CD4-positive, alpha-beta T cell (primary cell): ENCODE results near the gene NPM1. TPM values are rescaled to one million over a fixed set of nuclear protein-coding genes. Genes with fewer than 3 reads are reported as not detected.

ENCODE experiments used
- ATAC-seq: fragments of 200-7000 bp; cut with Tn5 transposase; one replicate; pipeline ENCODE4 v1.10.0; 2022; ENCODE audit warnings: mild to moderate bottlenecking; ENCODE audit not compliant: poor library complexity
- CTCF ChIA-PET: fragments of 350-600 bp; sonication (Branson Sonifier 250); formaldehyde crosslinking; loops from one replicate; lab custom pipeline; 2021; ENCODE audit warnings: antibody characterized with exemption, inconsistent platforms; lab: Charles Lee
- POLR2A ChIA-PET: fragments of 350-600 bp; sonication (Branson Sonifier 250); formaldehyde crosslinking; loops from one replicate; lab custom pipeline; 2021; ENCODE audit warnings: antibody characterized with exemption, inconsistent platforms; lab: Charles Lee
- DNase-seq, 14 experiments: peaks; one replicate each; pipeline ENCODE4 v3.0.0-alpha.2; 2013 to 2020; ENCODE audit warnings: mixed read lengths in 2 of 14
- H3K27ac ChIP-seq, 2 donors: one replicate each; pipeline versions ENCODE4 v1.5.1 to v1.7.0; 2013; ENCODE audit warnings: low read length in 2 of 2, low read depth in 1 of 2, mild to moderate bottlenecking in 1 of 2
- H3K27me3 ChIP-seq, 2 experiments: 1 replicate in 1 of 2; 2 replicates in 1 of 2; pipeline versions ENCODE4 v1.6.1 to v1.7.0; 2013; ENCODE audit warnings: low read length in 2 of 2, control low read depth in 1 of 2, mild to moderate bottlenecking in 1 of 2, moderate library complexity in 1 of 2; ENCODE audit not compliant: insufficient read depth in 2 of 2, control insufficient read depth in 1 of 2
- H3K36me3 ChIP-seq: one replicate; pipeline ENCODE4 v1.6.1; 2013; ENCODE audit warnings: low read length, control low read depth; ENCODE audit not compliant: insufficient read depth
- H3K4me1 ChIP-seq: one replicate; pipeline ENCODE4 v1.6.1; 2013; ENCODE audit warnings: low read length, control low read depth; ENCODE audit not compliant: insufficient read depth
- H3K4me3 ChIP-seq: one replicate; pipeline ENCODE4 v1.5.1; 2013; ENCODE audit warnings: mild to moderate bottlenecking, low read length, moderate library complexity
- H3K9me3 ChIP-seq, 2 experiments: 1 replicate in 1 of 2; 2 replicates in 1 of 2; pipeline versions ENCODE4 v1.6.1 to v1.7.0; 2013; ENCODE audit warnings: low read length in 2 of 2, mild to moderate bottlenecking in 2 of 2, control low read depth in 1 of 2, moderate library complexity in 1 of 2; ENCODE audit not compliant: control insufficient read depth in 1 of 2, insufficient read depth in 1 of 2
- H3K27ac Mint-ChIP-seq: one replicate; pipeline ENCODE4 v1.8.0; 2020; ENCODE audit warnings: mixed read lengths
- H3K27me3 Mint-ChIP-seq: one replicate; pipeline ENCODE4 v1.8.0; 2021; ENCODE audit warnings: mixed read lengths
- H3K36me3 Mint-ChIP-seq: one replicate; pipeline ENCODE4 v1.8.0; 2021; ENCODE audit warnings: low read depth, mixed read lengths
- H3K4me1 Mint-ChIP-seq: one replicate; pipeline ENCODE4 v1.8.0; 2021; ENCODE audit warnings: low read depth, mixed read lengths
- H3K4me3 Mint-ChIP-seq: one replicate; pipeline ENCODE4 v1.8.0; 2020; ENCODE audit warnings: mild to moderate bottlenecking, mixed read lengths
- H3K9me3 Mint-ChIP-seq: one replicate; pipeline ENCODE4 v1.8.0; 2020; ENCODE audit warnings: mixed read lengths
- CTCF ChIP-seq: fragments of 200-600 bp; IDR thresholded peaks from one replicate; pipeline ENCODE4 v1.8.0; 2022; ENCODE audit warnings: antibody characterized with exemption, mild to moderate bottlenecking
- intact Hi-C, 2 experiments: fragments of 100-400 bp; cut with DNase I in 1 of 2; cut with micrococcal nuclease in 1 of 2; formaldehyde crosslinking; loops; one replicate each; pipeline versions ENCODE4 v1.15.1 to v1.9.0; 2023 to 2025; cut with DNase I, micrococcal nuclease
- total RNA-seq, 174 experiments: library from RNA in 2 of 174; stranded (reverse) in 2 of 174; gene quantifications; one replicate each; pipeline ENCODE4 v1.2.3 and lab custom pipeline; 2021 to 2026

NPM1 gene
- total RNA-seq, 2 experiments from 2014 or later: 1,243 to 1,379 TPM

- ChIA-PET POLR2A (interaction anchor here (0.8 to 2.1 kb wide), 3 partner anchors 13 to 32 kb away, joined by 3 to 12 read pairs (median 3); partner anchors contain the start of gene NPM1), CTCF (interaction anchor here (1.0 kb wide), 1 partner anchor 64 kb away, joined by 3 read pairs; no protein-coding TSS in a partner anchor)
- Mint-ChIP-seq H3K36me3 (peaks cover 3% of the 10 kb centered on the region), H3K9me3 (no peaks in the 10 kb centered on the region), H3K4me1 (peaks cover 17% of the 10 kb centered on the region), H3K27ac (no peak within 1 kb of the TSS), H3K4me3 (peak within 1 kb of the TSS; percentile 80), H3K27me3 (peaks cover 33% of the 10 kb centered on the region)
- peaks cover 16 to 24% of the 10 kb centered on the region in 2 experiments for H3K27me3 ChIP-seq
- TF ChIP-seq CTCF: peak; percentile 27
- ATAC-seq: peak; percentile 36
- H3K4me3 ChIP-seq: peak within 1 kb of the TSS; percentile 43
- peaks cover 0 to 7% of the 10 kb centered on the region in 2 experiments for H3K9me3 ChIP-seq
- peaks cover 2% of the 10 kb centered on the region for H3K36me3 ChIP-seq
- H3K4me1 ChIP-seq: peaks cover 22% of the 10 kb centered on the region
- intact Hi-C loops: loop anchor here (1.0 to 5.0 kb wide), 3 partner anchors 488 to 1278 kb away; no protein-coding TSS in a partner anchor
- no peak within 1 kb of the TSS for H3K27ac ChIP-seq
- peak in 5 of 14 experiments; percentile 9 to 71 (median 33) for DNase-seq
Observed at GRCh38 chr5:171418982-171419687, 31.5 kb downstream of the NPM1 start, which contains the start of gene FGF18. FGF18 (plus strand) TSS chr5:171419647; CDS start chr5:171420200, 553 bp downstream.

- intact Hi-C loops: loop anchor here in 1 of 2 experiments (5.0 kb wide), 2 partner anchors 872 to 1277 kb away; no protein-coding TSS in a partner anchor
- Mint-ChIP-seq H3K9me3 (no peaks in the 10 kb centered on the region), H3K4me1 (peaks cover 17% of the 10 kb centered on the region), H3K4me3 (peak overlapping the region; percentile 74), H3K27me3 (peaks cover 35% of the 10 kb centered on the region), H3K27ac (no peak overlapping the region), H3K36me3 (no peaks in the 10 kb centered on the region)
- DNase-seq (peak in 6 of 14 experiments; percentile 6 to 62 (median 31)), ATAC-seq (peak; percentile 61)
- H3K36me3 ChIP-seq: no peaks in the 10 kb centered on the region
- no peak overlapping the region for H3K27ac ChIP-seq
- TF ChIP-seq CTCF: no peak
- H3K9me3 ChIP-seq: peaks cover 0 to 7% of the 10 kb centered on the region in 2 experiments
- POLR2A ChIA-PET: interaction anchor here (1.0 to 2.1 kb wide), 2 partner anchors 14 to 32 kb away, joined by 3 to 12 read pairs; partner anchors contain the start of gene NPM1
- H3K27me3 ChIP-seq: peaks cover 16 to 24% of the 10 kb centered on the region in 2 experiments
- no peak overlapping the region for H3K4me3 ChIP-seq
- CTCF ChIA-PET: no interaction called here
- peaks cover 22% of the 10 kb centered on the region for H3K4me1 ChIP-seq
Observed at GRCh38 chr5:171419688-171420430, 32.2 kb downstream of the NPM1 start.

- Mint-ChIP-seq H3K27ac (no peak overlapping the region), H3K27me3 (peaks cover 35% of the 10 kb centered on the region), H3K36me3 (no peaks in the 10 kb centered on the region), H3K4me3 (no peak overlapping the region), H3K9me3 (no peaks in the 10 kb centered on the region), H3K4me1 (peaks cover 17% of the 10 kb centered on the region)
- Histone ChIP-seq H3K27me3 (peaks cover 16 to 24% of the 10 kb centered on the region in 2 experiments), H3K9me3 (peaks cover 0 to 7% of the 10 kb centered on the region in 2 experiments), H3K4me3 (no peak overlapping the region), H3K4me1 (peaks cover 22% of the 10 kb centered on the region), H3K36me3 (no peaks in the 10 kb centered on the region), H3K27ac (no peak overlapping the region)
- POLR2A ChIA-PET: no interaction called here
- DNase-seq: peak in 1 of 14 experiments; percentile 25
- CTCF ChIA-PET: no interaction called here
- intact Hi-C loops: no loop called here
- no peak for TF ChIP-seq CTCF
- no peak for ATAC-seq
Observed at GRCh38 chr5:171420431-171421241, 33.0 kb downstream of the NPM1 start.
